ENCODE measurements around the gene SLC27A2. TPM values are rescaled to one million over a fixed set of nuclear protein-coding genes. Genes with fewer than 3 reads are reported as not detected.

SLC27A2 gene
- total RNA-seq, 1 donor from 2014 or later, result 0.96 TPM

GRCh38 chr15:50225938-50226337 is 43.9 kb downstream of the SLC27A2 start:
- Histone ChIP-seq H3K9me3 (no peaks in the 10 kb centered on the region), H3K4me3 (no peak overlapping the region), H3K4me1 (no peaks in the 10 kb centered on the region), H3K27ac (no peak overlapping the region), H3K36me3 (no peaks in the 10 kb centered on the region), H3K27me3 (no peaks in the 10 kb centered on the region)
- TF ChIP-seq CTCF (IDR thresholded peaks at IDR 0.05), result no peak
- intact Hi-C loops (cut with DNase I), result no loop called here
- ATAC-seq (no peak), DNase-seq (no peak)

GRCh38 chr15:50227076-50227475 is 45.1 kb downstream of the SLC27A2 start:
- DNase-seq, result no peak
- intact Hi-C loops (cut with DNase I), result no loop called here
- no peak overlapping the region for H3K4me3 ChIP-seq

GRCh38 chr15:50228866-50229265 is 46.9 kb downstream of the SLC27A2 start:
- Histone ChIP-seq H3K27ac (no peak overlapping the region), H3K9me3 (no peaks in the 10 kb centered on the region), H3K27me3 (no peaks in the 10 kb centered on the region), H3K4me1 (no peaks in the 10 kb centered on the region), H3K36me3 (no peaks in the 10 kb centered on the region), H3K4me3 (no peak overlapping the region)
- no peak for ATAC-seq
- DNase-seq, result no peak
- TF ChIP-seq CTCF (IDR thresholded peaks at IDR 0.05), result no peak
- intact Hi-C loops (cut with DNase I), result no loop called here

More at GRCh38 chr15:50227076-50227475, 45.1 kb downstream of the SLC27A2 start:
- Histone ChIP-seq H3K27ac (no peak overlapping the region), H3K4me1 (no peaks in the 10 kb centered on the region), H3K27me3 (no peaks in the 10 kb centered on the region), H3K36me3 (no peaks in the 10 kb centered on the region), H3K9me3 (no peaks in the 10 kb centered on the region)
- ATAC-seq, result no peak
- TF ChIP-seq CTCF (IDR thresholded peaks at IDR 0.05), result no peak

- Histone ChIP-seq H3K4me3 (no peak overlapping the region), H3K27me3 (no peaks in the 10 kb centered on the region), H3K4me1 (no peaks in the 10 kb centered on the region), H3K27ac (no peak overlapping the region), H3K9me3 (no peaks in the 10 kb centered on the region), H3K36me3 (no peaks in the 10 kb centered on the region)
- intact Hi-C loops (cut with DNase I), result no loop called here
- TF ChIP-seq CTCF (IDR thresholded peaks at IDR 0.05), result no peak
- ATAC-seq, result no peak
- DNase-seq, result no peak
Observed at GRCh38 chr15:50229336-50229735, 47.3 kb downstream of the SLC27A2 start.

GRCh38 chr15:50231761-50232160 is 49.8 kb downstream of the SLC27A2 start:
- no peak for TF ChIP-seq CTCF (IDR thresholded peaks at IDR 0.05)
- ATAC-seq (no peak), DNase-seq (no peak)
- no peaks in the 10 kb centered on the region for H3K27me3 ChIP-seq
- no peaks in the 10 kb centered on the region for H3K4me1 ChIP-seq
- intact Hi-C loops (cut with DNase I), result no loop called here
- H3K36me3 ChIP-seq, result no peaks in the 10 kb centered on the region
- H3K4me3 ChIP-seq, result no peak overlapping the region
- no peak overlapping the region for H3K27ac ChIP-seq
- H3K9me3 ChIP-seq, result no peaks in the 10 kb centered on the region

GRCh38 chr15:50232791-50233190 is 50.8 kb downstream of the SLC27A2 start:
- intact Hi-C loops (cut with DNase I), result no loop called here
- no peak for ATAC-seq
- H3K9me3 ChIP-seq, result no peaks in the 10 kb centered on the region
- TF ChIP-seq CTCF (IDR thresholded peaks at IDR 0.05), result no peak
- no peak overlapping the region for H3K4me3 ChIP-seq
- H3K36me3 ChIP-seq, result no peaks in the 10 kb centered on the region
- no peak overlapping the region for H3K27ac ChIP-seq
- no peaks in the 10 kb centered on the region for H3K27me3 ChIP-seq
- DNase-seq, result no peak
- H3K4me1 ChIP-seq, result no peaks in the 10 kb centered on the region

Data from upper lobe of right lung (tissue), 1 donor.